Stimulated activated CD8-positive, alpha-beta memory T cell treated with anti-CD3 and anti-CD28 coated beads, Interleukin-4, amount 100 ng/mL, for 4 hours (primary cell): ENCODE results near the gene YPEL3.
"Not testable (repeated sequence)": the region's sequence is repeated elsewhere in the genome, so short reads cannot be mapped to it uniquely, and the experiment has no call there.

Experiments used
- DNase-seq, 2 donors: peaks; one replicate each; pipeline ENCODE4 v3.0.0-alpha.2; 2020; ENCODE audit warnings: low read depth in 2 of 2, low spot score in 1 of 2

Gene YPEL3

GRCh38 chr16:30096105-30096861 lies at the start of gene YPEL3:
Gene YPEL3, minus strand, starts transcription at chr16:30096213. Its CDS starts 731 bp downstream, at chr16:30095482.
- peak; percentile 60 to 81 for DNase-seq

GRCh38 chr16:30145657-30146056 lies 49.6 kb upstream of the YPEL3 start:
- DNase-seq, result no peak

- no peak for DNase-seq
These were observed 48.9 kb upstream of the YPEL3 start for GRCh38 chr16:30144917-30145316.

GRCh38 chr16:30144017-30144416 lies 48.0 kb upstream of the YPEL3 start:
- no peak for DNase-seq

GRCh38 chr16:30143347-30143702 lies 47.3 kb upstream of the YPEL3 start:
- DNase-seq, result no peak

- no peak for DNase-seq
These were observed 46.8 kb upstream of the YPEL3 start for GRCh38 chr16:30142672-30143346.

- no peak for DNase-seq
These were observed 45.7 kb upstream of the YPEL3 start for GRCh38 chr16:30141750-30142149.

GRCh38 chr16:30139583-30140481 lies 43.8 kb upstream of the YPEL3 start:
- no peak for DNase-seq

GRCh38 chr16:30137897-30138296 lies 41.9 kb upstream of the YPEL3 start:
- no peak for DNase-seq

- DNase-seq, result no peak
These were observed 41.1 kb upstream of the YPEL3 start for GRCh38 chr16:30136971-30137605.

- no peak for DNase-seq
These were observed 36.6 kb upstream of the YPEL3 start for GRCh38 chr16:30132591-30132990.

GRCh38 chr16:30131869-30132475 lies 36.0 kb upstream of the YPEL3 start:
- DNase-seq, result no peak

GRCh38 chr16:30127993-30128392 lies 32.0 kb upstream of the YPEL3 start:
- no peak for DNase-seq

- not testable (repeated sequence) for DNase-seq
These were observed 29.7 kb upstream of the YPEL3 start for GRCh38 chr16:30125690-30126089.

GRCh38 chr16:30124985-30125379 lies 29.0 kb upstream of the YPEL3 start:
- DNase-seq, result no peak

- no peak for DNase-seq
These were observed 26.7 kb upstream of the YPEL3 start for GRCh38 chr16:30122604-30123160.

- DNase-seq, result no peak
These were observed 25.9 kb upstream of the YPEL3 start for GRCh38 chr16:30121741-30122571.

GRCh38 chr16:30120340-30121105 lies 24.5 kb upstream of the YPEL3 start:
- no peak for DNase-seq

- no peak for DNase-seq
These were observed 23.4 kb upstream of the YPEL3 start for GRCh38 chr16:30119428-30119827.
